ENCODE results near the gene HSD17B13. TPM values are rescaled to one million over a fixed set of nuclear protein-coding genes. Genes with fewer than 3 reads are reported as not detected.

Gene HSD17B13
- total RNA-seq = not detected in 2 replicates

DNA sequence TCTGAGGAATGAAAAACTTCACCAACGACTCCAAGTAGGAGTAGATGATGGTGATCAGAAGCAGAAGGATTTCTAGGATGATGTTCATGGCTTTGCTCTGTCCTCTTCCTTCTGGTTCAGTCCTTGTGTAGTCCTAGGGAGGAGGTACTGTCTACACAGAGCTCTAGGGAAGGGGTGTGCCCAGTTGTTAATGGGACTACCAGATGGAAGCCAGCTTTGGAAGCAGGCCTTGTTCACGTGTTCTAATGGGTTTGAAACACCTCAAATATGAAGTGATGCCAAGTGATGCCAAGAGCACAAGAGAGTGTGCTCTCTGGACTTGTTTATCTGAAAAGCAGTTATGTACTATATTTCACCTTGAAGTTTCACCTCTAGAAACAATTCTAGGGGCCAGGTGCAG, at the start of gene HSD17B13:
HSD17B13 (minus strand) TSS at position 129 of the 400 bp plus-strand sequence; CDS start at position 88, 41 bp downstream.

Other genes with a start within 250 kb of the HSD17B13 start
- 3.4 and 4.9 TPM in 2 replicates for gene KLHL8, start 102.3 kb downstream of the HSD17B13 start, total RNA-seq
- 9.9 and 10.4 TPM in 2 replicates for gene HSD17B11, start 68.3 kb upstream of the HSD17B13 start, total RNA-seq
- 14.9 and 19.9 TPM in 2 replicates for gene NUDT9, start 99.7 kb upstream of the HSD17B13 start, total RNA-seq
- not detected in 2 replicates for gene SPARCL1, start 206.5 kb upstream of the HSD17B13 start, total RNA-seq

Data from airway epithelial cell (primary cell).